Measurements from ENCODE around the gene AKR1C3. TPM values are rescaled to one million over a fixed set of nuclear protein-coding genes. Genes with fewer than 3 reads are reported as not detected.

AKR1C3 gene
- total and polyA plus RNA-seq, 8 donors, result 8.7 to 36.1 (median 17.0) TPM

DNA sequence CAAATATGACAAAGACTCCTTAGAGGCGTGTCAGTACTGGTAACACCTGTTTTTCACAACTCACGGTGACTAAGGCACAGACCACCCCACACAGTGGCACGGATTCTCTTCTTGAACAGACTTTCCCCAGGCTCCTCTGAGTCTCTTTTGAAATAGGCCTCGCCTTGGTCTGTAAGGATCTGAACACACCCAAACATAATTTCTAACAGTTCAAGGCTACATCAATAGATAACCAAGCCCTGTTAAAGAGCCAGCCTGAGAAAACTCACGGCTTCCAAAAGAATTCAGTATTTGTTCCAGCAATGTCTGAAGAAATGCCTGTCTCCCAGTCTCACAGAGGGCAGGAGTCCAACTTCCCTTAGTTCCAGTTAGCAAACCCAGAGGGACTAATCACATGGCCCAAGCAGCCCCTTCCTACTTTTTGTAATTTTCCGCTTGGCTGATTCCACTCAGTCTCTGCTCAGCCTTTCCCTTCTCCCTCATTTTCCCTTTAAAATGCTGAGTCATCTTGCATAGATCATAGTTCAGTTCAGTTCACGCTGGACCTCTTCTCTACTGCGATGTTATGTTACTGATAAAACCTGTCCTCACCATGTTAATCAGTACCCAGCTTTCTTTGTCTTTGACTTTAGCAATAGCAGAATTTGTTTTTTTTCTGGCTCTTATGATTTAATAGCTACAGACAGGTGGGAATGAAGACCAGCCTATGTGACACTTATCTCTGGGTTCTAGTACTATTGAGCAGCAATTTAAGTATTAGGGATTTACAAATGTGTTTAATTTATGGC, 22.6 kb upstream of the AKR1C3 start:
- ATAC-seq, result peak; percentile 92 to 95 (median 94)
- intact Hi-C loops (cut with DNase I), result no loop called here
- H3K27me3 ChIP-seq, result no peaks in the 10 kb centered on the region
- H3K9me3 ChIP-seq, result no peaks in the 10 kb centered on the region
- H3K4me3 ChIP-seq, result peak overlapping the region in 1 of 4 donors; percentile 1
- H3K36me3 ChIP-seq, result no peaks in the 10 kb centered on the region
- TF ChIP-seq, protein P1, sequence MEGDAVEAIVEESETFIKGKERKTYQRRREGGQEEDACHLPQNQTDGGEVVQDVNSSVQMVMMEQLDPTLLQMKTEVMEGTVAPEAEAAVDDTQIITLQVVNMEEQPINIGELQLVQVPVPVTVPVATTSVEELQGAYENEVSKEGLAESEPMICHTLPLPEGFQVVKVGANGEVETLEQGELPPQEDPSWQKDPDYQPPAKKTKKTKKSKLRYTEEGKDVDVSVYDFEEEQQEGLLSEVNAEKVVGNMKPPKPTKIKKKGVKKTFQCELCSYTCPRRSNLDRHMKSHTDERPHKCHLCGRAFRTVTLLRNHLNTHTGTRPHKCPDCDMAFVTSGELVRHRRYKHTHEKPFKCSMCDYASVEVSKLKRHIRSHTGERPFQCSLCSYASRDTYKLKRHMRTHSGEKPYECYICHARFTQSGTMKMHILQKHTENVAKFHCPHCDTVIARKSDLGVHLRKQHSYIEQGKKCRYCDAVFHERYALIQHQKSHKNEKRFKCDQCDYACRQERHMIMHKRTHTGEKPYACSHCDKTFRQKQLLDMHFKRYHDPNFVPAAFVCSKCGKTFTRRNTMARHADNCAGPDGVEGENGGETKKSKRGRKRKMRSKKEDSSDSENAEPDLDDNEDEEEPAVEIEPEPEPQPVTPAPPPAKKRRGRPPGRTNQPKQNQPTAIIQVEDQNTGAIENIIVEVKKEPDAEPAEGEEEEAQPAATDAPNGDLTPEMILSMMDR (IDR thresholded peaks at IDR 0.05), result no peak
- peak in 4 of 6 donors; percentile 47 to 85 (median 76) for DNase-seq
- WGBS, 2 donors, result 9 to 11% methylated on average over 8 of the region's 8 CpGs
- H3K4me1 ChIP-seq, result peaks cover 15 to 20% (median 19%) of the 10 kb centered on the region in 3 donors
- H3K27ac ChIP-seq, result peak overlapping the region; percentile 44 to 83 (median 74)
- FAIRE-seq, result peak; percentile 94

DNA sequence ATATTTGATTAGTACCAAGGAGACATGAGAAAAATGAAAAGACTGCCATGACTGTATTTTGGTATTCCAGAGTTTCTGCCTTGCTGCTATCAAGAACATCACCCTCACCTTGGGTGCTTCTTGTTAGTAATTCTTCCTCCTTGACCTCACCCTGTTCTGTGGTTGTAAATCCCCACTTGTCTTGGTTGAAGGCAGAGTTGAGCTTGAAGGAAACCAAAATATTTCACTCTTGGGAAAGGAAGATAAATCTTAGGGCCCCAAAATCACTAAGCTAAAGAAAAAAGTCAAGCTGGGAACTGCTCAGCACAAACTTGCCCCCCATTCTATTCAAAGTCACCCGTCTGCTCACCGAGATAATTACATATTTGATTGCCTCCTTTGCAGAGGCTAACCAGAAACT, 20.6 kb upstream of the AKR1C3 start:
- Histone ChIP-seq H3K27me3 (no peaks in the 10 kb centered on the region), H3K27ac (no peak overlapping the region), H3K9me3 (no peaks in the 10 kb centered on the region), H3K36me3 (no peaks in the 10 kb centered on the region), H3K4me1 (peaks cover 15 to 19% (median 17%) of the 10 kb centered on the region in 3 donors), H3K4me3 (no peak overlapping the region)
- 97 to 98% methylated on average over 2 of the region's 2 CpGs for WGBS, 2 donors
- TF ChIP-seq, protein P1 (IDR thresholded peaks at IDR 0.05), result no peak
- FAIRE-seq, result no peak
- intact Hi-C loops (cut with DNase I), result no loop called here
- DNase-seq, result no peak
- no peak for ATAC-seq

DNA sequence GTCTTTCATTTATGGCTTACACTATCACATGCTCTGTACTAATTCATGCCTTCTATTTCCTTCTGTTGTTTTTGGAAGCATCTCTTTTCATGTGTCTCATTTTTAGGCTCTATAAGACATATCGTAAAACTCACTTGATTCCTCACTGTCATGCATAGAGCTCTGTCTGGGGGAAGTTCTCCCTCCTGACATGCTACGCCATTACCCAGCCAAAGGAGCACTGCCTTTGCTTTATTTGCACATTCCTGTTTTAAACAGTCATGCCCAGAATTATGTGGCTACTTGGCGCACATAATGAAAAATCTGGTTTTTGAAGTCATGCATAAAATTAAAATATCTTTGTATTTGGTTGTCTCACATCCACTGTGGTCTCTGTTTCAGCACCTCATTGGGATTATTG, 17.6 kb upstream of the AKR1C3 start:
- H3K4me1 ChIP-seq, result peaks cover 7 to 14% (median 8%) of the 10 kb centered on the region in 3 donors
- H3K9me3 ChIP-seq, result no peaks in the 10 kb centered on the region
- intact Hi-C loops (cut with DNase I), result no loop called here
- TF ChIP-seq, protein P1 (IDR thresholded peaks at IDR 0.05), result no peak
- DNase-seq (no peak), ATAC-seq (no peak), FAIRE-seq (no peak)
- H3K27me3 ChIP-seq, result no peaks in the 10 kb centered on the region
- no peak overlapping the region for H3K27ac ChIP-seq
- 83 to 84% methylated on average over 3 of the region's 3 CpGs for WGBS, 2 donors
- no peak overlapping the region for H3K4me3 ChIP-seq
- H3K36me3 ChIP-seq, result no peaks in the 10 kb centered on the region

DNA sequence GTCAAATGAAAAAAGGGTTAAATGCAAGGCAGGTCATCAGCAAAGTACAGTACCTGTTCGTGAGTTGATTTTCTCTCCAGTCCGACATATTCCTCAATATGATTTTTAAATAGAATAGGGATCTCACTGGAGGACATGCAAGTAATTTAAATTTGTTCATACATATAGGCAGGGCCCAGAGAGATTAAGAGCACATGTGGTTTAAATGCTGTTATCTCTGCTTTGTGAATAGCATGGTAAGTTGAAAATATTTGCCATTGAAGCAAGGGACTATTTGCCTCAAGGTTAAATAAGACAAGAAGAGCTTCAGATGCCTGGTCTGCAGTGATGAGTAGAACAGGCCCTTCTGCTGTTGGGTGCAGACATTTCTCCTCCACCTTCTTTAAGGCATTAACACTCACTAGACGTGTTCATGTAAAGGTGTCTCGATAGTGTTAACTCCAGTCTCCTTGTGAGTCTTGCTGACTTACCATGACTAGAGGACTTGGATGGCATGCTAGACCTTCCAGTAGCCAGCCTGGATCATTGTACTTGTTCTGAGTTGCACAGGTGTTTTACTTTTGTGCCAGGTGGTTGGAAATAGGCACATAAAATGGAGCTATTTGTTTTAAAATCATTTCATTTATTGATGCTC, 15.6 kb upstream of the AKR1C3 start:
- FAIRE-seq, result no peak
- intact Hi-C loops (cut with DNase I), result no loop called here

More for the DNA sequence above, 15.6 kb upstream of the AKR1C3 start:
- no peaks in the 10 kb centered on the region for H3K36me3 ChIP-seq
- H3K27me3 ChIP-seq, result no peaks in the 10 kb centered on the region
- H3K4me1 ChIP-seq, result peaks cover 0 to 5% (median 0%) of the 10 kb centered on the region in 3 donors
- WGBS, 2 donors, result 64 to 73% methylated on average over 4 of the region's 4 CpGs
- no peak overlapping the region for H3K4me3 ChIP-seq
- TF ChIP-seq, protein P1 (IDR thresholded peaks at IDR 0.05), result no peak
- H3K9me3 ChIP-seq, result no peaks in the 10 kb centered on the region
- peak in 3 of 6 donors; percentile 27 to 43 (median 33) for DNase-seq
- no peak overlapping the region for H3K27ac ChIP-seq
- peak; percentile 92 to 98 (median 93) for ATAC-seq
